Astrocyte of the spinal cord (primary cell): ENCODE results near the gene GABBR2.

Experiments
- DNase-seq: peaks from one replicate; pipeline ENCODE4 v3.0.0; 2011; ENCODE audit warnings: low read depth, low spot score
- H3K4me3 ChIP-seq: 2 replicates; pipeline ENCODE4 v1.5.1; 2011; ENCODE audit warnings: low read depth, mild to moderate bottlenecking, low read length, moderate library complexity
- in situ Hi-C: cut with HindIII; loops from 2 replicates; pipeline ENCODE4 v1.10.0; 2017; ENCODE audit warnings: low sequenced_read_pairs
- TF ChIP-seq, protein P1 (sequence below): IDR thresholded peaks from 2 replicates; pipeline ENCODE4 v1.5.1; 2012; ENCODE audit warnings: low read depth, mild to moderate bottlenecking, low read length, inconsistent platforms

Gene GABBR2

DNA sequence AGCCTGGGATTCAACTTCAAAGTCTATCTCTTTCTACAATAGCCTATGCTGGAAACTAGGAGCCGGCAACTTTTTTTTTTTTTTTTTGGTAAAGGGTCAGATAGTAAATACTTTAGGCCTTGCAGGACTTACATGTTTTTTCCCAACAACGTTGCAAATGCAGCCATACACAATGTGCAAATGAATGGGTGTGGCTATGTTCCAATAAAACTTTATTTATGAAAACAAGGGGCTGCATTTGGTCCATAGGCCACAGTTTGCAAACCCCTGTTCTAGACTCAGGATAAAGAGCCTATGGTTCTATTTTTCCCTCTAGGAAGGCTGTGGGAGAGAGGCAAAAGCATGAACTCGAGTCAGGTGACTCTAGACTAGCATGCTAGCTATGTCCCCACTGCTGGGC, 189.1 kb downstream of the GABBR2 start:
- in situ Hi-C loops = no loop called here
- no peak overlapping the region for H3K4me3 ChIP-seq
- DNase-seq = no peak
- TF ChIP-seq, protein P1, sequence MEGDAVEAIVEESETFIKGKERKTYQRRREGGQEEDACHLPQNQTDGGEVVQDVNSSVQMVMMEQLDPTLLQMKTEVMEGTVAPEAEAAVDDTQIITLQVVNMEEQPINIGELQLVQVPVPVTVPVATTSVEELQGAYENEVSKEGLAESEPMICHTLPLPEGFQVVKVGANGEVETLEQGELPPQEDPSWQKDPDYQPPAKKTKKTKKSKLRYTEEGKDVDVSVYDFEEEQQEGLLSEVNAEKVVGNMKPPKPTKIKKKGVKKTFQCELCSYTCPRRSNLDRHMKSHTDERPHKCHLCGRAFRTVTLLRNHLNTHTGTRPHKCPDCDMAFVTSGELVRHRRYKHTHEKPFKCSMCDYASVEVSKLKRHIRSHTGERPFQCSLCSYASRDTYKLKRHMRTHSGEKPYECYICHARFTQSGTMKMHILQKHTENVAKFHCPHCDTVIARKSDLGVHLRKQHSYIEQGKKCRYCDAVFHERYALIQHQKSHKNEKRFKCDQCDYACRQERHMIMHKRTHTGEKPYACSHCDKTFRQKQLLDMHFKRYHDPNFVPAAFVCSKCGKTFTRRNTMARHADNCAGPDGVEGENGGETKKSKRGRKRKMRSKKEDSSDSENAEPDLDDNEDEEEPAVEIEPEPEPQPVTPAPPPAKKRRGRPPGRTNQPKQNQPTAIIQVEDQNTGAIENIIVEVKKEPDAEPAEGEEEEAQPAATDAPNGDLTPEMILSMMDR = no peak

DNA sequence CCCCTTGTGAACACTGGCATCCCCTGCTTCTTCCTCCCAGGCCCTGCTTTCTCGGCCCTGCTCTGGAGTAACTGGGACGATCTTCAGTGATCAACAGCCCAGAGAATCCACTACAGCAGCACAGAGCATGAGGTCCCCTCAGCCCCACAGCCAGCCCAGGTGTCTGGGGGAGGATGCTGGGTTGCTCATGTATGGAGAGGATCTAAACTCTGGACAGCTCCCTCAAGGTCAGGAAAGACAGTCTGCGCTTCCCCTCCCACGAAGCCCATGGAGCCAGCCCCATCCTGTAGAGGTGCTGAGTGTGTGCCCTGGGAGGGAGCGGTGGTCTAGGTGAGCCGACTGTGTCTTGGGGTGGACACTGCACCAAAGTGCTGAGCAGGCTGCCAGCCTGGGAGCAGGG, 190.2 kb downstream of the GABBR2 start:
- in situ Hi-C loops = no loop called here
- no peak for DNase-seq
- TF ChIP-seq, protein P1 = no peak

DNA sequence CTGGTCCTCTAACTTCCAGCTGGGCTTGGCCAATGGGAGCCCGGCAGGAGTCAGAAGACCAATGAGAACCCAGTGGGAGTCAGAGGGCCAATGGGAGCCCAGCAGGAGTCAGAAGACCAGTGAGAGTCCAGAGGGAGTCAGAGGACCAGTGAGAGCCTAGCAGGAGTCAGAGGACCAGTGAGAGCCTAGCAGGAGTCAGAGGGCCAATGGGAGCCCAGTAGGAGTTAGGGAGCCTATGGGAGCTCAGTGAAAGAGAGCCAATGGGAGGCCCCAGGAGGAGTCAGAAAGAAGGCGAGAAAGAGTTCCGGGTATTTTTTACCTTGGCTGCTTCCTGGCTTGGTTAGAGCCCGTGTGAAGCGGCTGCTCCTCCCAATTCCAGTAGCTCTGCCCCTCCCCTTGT, 191.0 kb downstream of the GABBR2 start:
- no peak for DNase-seq
- TF ChIP-seq, protein P1 = no peak
- H3K4me3 ChIP-seq = no peak overlapping the region
- in situ Hi-C loops = no loop called here

More for the DNA sequence above, 190.2 kb downstream of the GABBR2 start:
- H3K4me3 ChIP-seq = no peak overlapping the region

DNA sequence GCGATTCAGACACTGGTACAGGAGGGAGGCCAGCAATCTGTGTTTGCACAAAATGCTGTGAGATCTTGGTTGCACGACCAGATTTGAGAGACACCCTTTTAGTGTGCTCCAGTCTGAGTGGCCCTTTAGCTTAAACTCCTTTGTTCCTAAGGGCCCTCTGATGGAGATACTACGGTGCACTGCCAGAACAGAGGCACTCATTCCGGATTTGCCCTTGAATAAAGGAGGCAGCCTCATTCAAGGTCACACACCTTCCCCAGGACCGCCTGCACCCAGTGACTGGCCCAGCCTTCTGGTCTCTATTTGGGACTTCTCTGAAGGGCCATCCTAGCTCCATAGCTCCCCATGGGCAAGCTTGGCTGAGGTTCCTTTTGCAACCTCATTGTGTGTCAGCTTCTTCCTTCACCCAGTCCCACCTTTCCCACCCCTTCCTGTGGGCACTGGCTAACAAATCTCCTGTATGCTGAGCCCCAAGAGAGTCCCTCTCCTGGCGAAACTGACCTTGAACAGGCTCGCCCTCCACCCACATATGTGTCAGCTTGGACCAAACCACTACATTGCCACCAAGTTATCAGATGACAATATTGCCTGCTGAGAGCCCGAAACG, 191.7 kb downstream of the GABBR2 start:
- DNase-seq = no peak
- TF ChIP-seq, protein P1 = no peak
- H3K4me3 ChIP-seq = no peak overlapping the region
- in situ Hi-C loops = no loop called here

DNA sequence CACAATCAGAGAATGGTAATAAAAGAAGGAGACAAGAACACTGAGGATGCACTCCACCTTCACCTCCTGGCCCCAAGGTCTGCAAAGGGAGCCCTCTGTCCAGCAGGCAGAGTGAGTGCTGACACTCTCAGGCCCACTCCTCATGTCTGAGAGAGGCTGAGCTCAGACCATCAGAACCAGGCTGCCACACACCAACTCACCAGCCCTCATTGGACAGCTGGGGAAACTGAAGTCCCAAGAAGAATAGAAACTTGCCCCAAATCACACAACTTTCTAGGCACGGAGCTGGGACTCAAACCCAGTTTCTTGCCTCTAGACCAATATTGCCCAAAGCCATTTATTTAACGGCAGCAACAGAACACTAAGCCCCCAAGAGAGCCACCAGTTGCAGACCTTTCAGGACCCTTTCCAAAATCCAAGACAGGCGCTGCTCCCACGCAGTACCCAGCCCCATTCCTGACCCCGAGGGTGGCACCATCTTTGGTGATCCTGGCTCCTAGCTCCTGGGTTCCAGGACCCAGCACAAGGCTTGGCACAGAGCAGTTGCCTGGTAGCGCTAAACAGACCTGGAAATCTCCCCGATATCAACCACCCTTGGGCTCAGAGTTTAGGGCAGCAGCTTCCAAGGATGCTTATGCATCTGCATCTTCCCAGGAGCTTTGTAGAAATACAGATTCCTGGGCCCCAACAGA, 192.4 kb downstream of the GABBR2 start:
- TF ChIP-seq, protein P1 = no peak
- no peak for DNase-seq
- H3K4me3 ChIP-seq = no peak overlapping the region
- in situ Hi-C loops = no loop called here

DNA sequence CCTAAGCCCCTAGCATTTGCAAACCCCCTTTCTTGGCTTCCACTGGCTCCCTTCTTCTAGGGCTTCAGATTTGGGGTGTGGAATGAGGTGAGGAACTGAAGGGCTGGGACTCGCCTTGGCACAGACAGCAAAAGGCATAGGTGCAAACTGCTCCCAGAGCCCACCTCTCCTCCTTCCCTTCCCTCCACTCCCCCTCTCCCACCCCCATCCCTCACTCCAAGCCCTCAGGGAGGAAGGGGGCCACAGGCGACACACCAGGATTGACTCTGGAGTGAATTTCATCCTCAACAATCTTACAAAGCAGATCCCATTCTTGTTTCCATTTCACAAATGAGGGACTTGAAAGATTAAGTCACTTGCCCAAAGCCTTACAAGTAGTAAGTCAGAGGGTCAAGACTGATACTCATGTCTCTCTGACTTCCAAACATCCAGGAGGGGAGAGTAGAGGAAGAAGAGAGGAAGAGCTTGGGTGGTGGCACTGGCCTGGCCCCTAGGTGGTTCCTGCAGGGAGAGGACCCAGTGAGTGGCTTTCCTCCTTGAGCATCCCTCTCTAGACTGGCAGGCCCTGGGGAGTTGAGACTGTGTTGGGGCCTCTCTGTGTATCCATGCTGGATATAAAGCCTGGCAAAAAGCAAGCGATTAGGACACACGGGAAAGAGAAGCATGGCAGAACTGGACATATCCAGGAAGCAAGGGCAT, 193.1 kb downstream of the GABBR2 start:
- TF ChIP-seq, protein P1 = no peak
- in situ Hi-C loops = no loop called here
- DNase-seq = no peak
- H3K4me3 ChIP-seq = no peak overlapping the region
